AG10803 (cell line): ENCODE measurements around the gene SCAF1.
A peak's percentile ranks its signal among the peaks of the same experiment; 100 is the strongest.

Source experiments
- DNase-seq: peaks from one replicate; pipeline ENCODE4 v3.0.0; 2010; ENCODE audit warnings: low read depth
- H3K4me3 ChIP-seq: 2 replicates; pipeline ENCODE4 v1.5.1; 2011; ENCODE audit warnings: mild to moderate bottlenecking, low read length, control low read depth
- TF ChIP-seq, protein P1 (sequence below): conservative IDR thresholded peaks from 2 replicates; pipeline ENCODE4 v1.5.1; 2011; ENCODE audit warnings: mild to moderate bottlenecking, low read length, control low read depth, inconsistent platforms

The SCAF1 gene

DNA sequence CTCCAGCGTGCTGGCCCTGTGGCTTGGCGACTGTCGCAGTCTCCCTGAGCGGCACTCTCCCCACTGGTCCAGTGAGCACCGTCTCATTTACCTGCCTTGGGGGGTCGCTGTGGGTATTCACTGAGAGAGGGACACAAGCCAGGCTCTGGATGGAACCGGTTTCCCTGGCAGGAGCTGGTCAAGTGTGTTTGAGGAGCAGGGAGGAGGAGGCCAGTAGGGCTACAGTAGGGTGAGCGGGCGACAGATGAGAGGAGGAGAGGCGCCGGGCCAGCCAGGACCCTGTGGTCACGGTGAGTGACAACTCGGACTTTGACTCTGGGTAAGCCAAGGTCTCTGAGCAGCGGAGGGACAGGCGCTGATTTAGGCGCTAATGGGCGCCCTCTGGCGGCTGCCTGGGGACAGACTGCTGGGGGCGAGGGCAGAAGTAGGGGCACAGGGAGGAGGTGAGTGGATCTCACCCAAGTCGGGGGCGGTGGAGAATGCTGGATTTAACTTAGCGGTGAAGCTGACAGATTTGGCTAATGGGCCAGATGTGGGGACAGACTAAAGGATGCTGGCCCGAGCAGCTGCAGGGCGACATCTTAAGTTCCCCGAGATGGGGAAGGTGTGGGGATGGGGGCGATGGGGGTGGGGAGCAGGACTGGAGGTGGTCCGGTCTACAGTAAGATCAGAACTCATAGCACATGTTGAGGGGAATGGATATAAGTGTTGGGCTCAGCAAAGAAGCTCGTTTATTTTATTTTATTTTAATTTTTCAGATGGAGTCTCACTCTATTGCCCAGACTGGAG lies 30.3 kb downstream of the SCAF1 start:
- DNase-seq, result peak; percentile 56
- TF ChIP-seq, protein P1, sequence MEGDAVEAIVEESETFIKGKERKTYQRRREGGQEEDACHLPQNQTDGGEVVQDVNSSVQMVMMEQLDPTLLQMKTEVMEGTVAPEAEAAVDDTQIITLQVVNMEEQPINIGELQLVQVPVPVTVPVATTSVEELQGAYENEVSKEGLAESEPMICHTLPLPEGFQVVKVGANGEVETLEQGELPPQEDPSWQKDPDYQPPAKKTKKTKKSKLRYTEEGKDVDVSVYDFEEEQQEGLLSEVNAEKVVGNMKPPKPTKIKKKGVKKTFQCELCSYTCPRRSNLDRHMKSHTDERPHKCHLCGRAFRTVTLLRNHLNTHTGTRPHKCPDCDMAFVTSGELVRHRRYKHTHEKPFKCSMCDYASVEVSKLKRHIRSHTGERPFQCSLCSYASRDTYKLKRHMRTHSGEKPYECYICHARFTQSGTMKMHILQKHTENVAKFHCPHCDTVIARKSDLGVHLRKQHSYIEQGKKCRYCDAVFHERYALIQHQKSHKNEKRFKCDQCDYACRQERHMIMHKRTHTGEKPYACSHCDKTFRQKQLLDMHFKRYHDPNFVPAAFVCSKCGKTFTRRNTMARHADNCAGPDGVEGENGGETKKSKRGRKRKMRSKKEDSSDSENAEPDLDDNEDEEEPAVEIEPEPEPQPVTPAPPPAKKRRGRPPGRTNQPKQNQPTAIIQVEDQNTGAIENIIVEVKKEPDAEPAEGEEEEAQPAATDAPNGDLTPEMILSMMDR, result peak; percentile 91
- no peak overlapping the region for H3K4me3 ChIP-seq

DNA sequence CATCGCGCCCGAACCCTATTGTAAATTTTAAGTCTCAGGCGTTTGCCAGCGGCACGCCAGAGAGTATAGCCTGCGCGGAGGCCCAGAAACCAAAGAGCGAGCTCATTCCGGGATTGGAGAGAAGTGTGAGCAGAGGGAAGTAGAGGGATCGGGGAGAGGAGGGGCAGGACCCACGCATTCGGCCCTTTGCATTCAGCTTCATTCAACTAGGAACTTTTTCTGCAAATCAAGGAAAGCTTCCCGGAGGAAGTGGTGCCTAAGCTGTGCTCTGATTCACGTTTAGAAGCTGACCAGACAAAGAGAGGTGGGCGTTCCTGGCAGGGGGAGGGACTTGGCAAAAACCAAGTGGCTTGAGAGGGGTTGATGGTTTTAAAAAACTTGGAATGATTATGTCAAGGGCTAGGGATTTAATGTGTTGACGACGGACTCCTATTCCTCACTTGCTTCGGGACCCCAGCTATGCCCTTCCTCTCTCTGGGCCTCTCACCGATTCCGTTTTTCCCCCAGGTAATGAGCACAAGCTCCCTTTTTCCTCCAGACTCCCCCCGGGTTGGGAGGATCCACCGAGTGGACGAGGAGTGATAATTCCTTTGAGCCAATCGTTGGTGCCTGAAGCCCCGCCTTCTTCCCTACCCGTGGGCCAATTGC lies 34.3 kb downstream of the SCAF1 start:
- DNase-seq, result peak; percentile 95
- TF ChIP-seq, protein P1, result no peak
- peak overlapping the region; percentile 63 for H3K4me3 ChIP-seq

DNA sequence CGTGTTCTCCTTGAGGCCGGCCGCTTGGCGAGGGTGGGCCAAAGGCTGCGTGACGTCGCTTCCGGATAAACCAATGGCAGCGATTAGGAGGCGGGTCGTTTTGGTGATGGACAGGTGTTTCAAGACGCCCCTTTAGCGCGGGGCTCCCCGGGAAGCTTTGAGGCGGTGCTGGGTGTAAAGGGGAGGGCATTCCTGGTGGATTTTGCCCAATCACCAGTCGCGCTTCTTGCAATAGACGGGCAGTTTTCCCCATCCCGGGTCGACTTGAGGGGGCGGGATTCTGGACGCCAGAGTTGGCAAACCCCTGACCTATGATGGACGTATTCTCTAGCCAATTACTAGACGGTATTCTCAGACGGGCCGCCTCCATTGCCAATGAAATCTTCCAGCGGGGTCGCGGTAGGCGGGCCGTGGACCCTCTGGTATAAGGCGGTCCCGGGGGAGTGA lies 34.8 kb downstream of the SCAF1 start:
- TF ChIP-seq, protein P1, result no peak
- H3K4me3 ChIP-seq, result peak overlapping the region; percentile 99
- peak; percentile 100 for DNase-seq

DNA sequence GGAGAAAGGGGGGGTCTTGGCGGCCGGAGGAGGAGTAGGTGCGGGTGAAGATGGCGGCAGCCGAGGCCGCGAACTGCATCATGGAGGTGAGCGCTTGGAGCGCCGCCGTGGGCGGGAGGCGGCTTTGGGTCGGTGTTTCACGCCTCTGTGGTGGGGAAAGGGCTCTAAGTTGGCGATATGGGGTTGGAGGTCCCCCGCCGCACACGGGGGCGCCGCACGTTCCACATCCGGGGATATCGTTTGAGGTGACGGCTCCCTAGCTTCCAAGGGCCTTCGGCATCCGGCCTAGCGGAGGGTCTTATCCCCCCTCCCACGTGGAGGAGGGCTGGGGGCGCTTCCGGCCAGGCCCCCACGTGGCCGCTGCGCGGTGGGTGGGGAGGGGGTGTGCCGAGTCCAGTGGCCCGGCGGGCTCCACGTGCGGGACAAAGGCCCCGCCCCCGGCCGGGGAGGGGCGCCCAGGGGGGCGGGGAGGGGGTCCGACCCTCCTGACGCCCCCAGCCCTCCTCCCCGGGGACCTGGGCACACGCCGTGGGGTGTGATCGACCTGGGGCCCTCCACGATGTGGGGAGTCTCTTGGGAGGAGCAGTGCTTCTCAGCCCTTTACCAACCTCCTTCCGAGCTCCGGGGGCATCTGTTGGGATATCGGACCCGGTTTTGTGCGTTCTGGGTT lies 35.4 kb downstream of the SCAF1 start, which contains the start of gene PRMT1:
Gene PRMT1, plus strand, starts transcription at position 41 of the 670 bp plus-strand sequence. Its CDS starts 10 bp downstream, at position 51.
- TF ChIP-seq, protein P1, result no peak
- peak within 1 kb of the TSS; percentile 99 for H3K4me3 ChIP-seq
- DNase-seq, result no peak

DNA sequence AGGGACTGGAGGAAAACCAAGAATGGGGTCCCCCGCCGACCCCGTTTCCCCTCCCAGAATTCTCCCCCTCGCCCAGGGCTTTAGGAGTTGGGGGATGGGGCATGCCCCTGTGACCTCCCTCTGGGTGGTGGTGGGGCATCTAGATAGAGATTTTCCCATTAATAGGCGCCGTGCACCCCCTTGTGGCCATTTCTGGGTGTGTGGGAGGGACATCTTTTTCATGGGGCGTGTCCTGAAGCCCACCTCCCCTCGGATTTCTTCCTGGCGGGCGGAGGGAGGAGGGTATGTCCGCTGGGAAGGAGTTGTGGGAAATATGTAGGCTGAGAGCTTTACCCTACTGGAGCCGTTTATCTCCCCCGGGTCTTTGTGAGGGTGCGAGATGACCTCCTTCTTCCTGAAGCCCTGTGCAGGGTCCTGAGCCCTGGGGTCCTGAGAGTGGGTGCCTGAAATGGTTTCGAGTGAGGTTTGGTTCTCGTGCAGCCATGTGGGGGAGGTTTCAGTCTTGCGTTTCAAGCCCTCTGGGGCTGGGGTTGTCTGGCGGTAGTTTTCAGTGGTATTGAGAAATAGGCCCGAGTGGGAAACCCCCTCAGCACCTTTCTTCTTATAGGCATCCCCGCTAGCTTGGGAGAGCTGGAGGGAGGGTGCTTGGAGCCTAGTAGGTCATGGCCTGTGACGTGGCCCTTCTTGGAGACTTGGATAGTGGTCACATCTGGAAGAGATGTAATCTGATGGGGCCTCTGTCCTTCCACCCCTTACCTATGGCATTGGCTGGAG lies 36.1 kb downstream of the SCAF1 start:
- DNase-seq, result peak; percentile 49
- H3K4me3 ChIP-seq, result peak overlapping the region; percentile 99
- TF ChIP-seq, protein P1, result peak; percentile 58

DNA sequence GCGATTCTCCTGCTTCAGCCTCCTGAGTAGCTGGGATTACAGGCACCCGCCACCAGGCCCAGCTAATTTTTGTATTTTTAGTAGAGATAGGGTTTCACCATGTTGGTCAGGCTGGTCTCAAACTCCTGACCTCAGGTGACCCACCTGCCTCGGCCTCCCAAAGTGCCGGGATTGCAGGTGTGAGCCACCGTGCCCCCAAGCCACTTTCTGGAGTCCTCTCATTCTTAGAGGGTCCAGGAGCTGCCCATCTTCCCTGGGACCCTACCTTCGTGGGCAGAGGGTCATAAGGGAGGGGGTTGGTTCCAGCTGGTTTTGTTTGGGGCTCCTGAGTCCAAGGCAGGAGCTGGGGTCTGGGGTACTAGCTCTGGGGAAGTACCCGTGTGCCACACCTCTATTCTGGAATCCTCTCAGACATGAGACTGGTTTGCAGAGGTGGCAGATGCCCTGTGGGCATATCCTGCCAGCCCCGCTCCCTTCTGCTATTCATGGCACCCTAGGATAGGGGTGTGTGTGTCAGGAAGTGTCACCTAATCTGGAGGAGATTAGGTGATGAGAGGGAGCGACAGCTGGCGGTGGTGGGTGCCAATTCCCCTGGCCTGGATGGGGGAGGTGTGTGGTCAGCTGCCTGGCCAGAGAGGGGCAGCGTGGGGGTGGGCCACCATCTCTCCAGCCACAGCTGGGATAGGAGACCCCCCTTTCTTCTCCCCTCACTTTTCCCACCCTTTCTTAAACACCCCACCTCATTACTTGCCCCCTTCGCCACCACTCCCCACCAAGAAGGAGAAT lies 37.2 kb downstream of the SCAF1 start:
- no peak overlapping the region for H3K4me3 ChIP-seq
- TF ChIP-seq, protein P1, result no peak
- no peak for DNase-seq
